ENCODE results near the gene ALOX5.

DNA sequence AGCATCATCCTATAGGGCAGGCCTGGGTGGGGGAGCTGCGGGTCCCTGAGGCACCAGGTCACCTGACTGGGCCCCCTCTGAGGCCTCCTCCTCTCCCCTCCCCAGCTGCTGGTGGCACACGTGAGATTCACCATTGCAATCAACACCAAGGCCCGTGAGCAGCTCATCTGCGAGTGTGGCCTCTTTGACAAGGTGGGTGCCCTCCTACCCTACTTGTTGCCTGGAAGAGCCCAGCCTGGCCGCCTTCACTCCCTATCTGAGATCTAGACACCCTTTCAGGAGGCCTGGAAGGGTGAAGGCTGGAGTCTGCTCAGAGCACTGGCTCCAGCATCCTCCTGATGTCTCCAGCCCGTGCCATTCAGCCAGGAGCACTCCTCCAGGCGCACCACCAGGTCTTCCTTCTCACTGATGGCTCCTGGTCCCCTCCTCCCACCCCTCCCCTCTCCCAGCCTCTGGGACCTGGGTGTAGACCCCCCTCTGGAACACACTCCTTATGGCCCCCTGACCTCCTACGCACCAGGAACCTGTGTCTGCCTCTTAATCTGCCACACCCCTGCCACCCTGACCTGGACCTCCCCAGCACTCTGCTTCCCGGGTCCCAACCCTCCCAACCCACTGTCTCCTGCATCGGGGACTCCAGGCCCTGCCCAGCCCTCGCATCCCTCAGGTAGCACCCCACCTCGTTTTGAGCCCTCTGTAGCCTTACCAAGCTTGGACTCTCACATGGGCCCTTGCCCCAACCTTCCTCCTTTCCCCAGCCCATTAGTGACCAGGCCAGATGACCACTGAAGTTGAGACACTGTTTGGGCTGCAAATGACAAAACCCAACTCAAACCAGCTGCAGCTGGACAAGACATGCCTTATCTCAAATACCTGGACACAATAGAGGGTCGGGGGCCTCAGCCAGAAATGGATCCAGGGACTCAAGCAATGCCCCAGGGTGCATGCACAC is 67.5 kb downstream of the ALOX5 start:
- TF ChIP-seq, protein P1, sequence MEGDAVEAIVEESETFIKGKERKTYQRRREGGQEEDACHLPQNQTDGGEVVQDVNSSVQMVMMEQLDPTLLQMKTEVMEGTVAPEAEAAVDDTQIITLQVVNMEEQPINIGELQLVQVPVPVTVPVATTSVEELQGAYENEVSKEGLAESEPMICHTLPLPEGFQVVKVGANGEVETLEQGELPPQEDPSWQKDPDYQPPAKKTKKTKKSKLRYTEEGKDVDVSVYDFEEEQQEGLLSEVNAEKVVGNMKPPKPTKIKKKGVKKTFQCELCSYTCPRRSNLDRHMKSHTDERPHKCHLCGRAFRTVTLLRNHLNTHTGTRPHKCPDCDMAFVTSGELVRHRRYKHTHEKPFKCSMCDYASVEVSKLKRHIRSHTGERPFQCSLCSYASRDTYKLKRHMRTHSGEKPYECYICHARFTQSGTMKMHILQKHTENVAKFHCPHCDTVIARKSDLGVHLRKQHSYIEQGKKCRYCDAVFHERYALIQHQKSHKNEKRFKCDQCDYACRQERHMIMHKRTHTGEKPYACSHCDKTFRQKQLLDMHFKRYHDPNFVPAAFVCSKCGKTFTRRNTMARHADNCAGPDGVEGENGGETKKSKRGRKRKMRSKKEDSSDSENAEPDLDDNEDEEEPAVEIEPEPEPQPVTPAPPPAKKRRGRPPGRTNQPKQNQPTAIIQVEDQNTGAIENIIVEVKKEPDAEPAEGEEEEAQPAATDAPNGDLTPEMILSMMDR (IDR thresholded peaks at IDR 0.05): no peak
- TF ChIP-seq POLR2A (IDR thresholded peaks at IDR 0.05): no peak

Data from body of pancreas (tissue), 4 donors.